Chondrocyte (in vitro differentiated cells): ENCODE measurements around the gene EVX1. TPM values are rescaled to one million over a fixed set of nuclear protein-coding genes. Genes with fewer than 3 reads are reported as not detected.

Experiments
- DNase-seq: peaks from one replicate; pipeline ENCODE4 v3.0.0; 2021; ENCODE audit warnings: mixed read lengths, low spot score
- H3K27ac Mint-ChIP-seq: one replicate; pipeline ENCODE4 v1.8.0; 2021; ENCODE audit warnings: mild to moderate bottlenecking, moderate library complexity, mixed read lengths; ENCODE audit not compliant: unreplicated experiment
- H3K27me3 Mint-ChIP-seq: 2 replicates; pipeline ENCODE4 v1.8.0; 2021; ENCODE audit warnings: low read depth, mixed read lengths
- H3K36me3 Mint-ChIP-seq: 2 replicates; pipeline ENCODE4 v1.8.0; 2021; ENCODE audit warnings: low read depth, mixed read lengths
- H3K4me1 Mint-ChIP-seq: 2 replicates; pipeline ENCODE4 v1.8.0; 2021; ENCODE audit warnings: low read depth, mild to moderate bottlenecking, mixed read lengths
- H3K4me3 Mint-ChIP-seq: one replicate; pipeline ENCODE4 v1.8.0; 2021; ENCODE audit warnings: mild to moderate bottlenecking, moderate library complexity, mixed read lengths; ENCODE audit not compliant: unreplicated experiment
- H3K9me3 Mint-ChIP-seq: 2 replicates; pipeline ENCODE4 v1.8.0; 2021; ENCODE audit warnings: low read depth, mixed read lengths
- total RNA-seq: library from RNA; stranded (reverse); gene quantifications from 3 replicates; pipeline ENCODE4 v1.2.1, GENCODE V29; 2021
- TF ChIP-seq, protein P1 (sequence below): fragments of 200-600 bp; sonication (generic); IDR thresholded peaks from 2 replicates; pipeline ENCODE4 v1.5.0; 2021; ENCODE audit warnings: antibody characterized with exemption, mild to moderate bottlenecking, moderate library complexity

The EVX1 gene
- total RNA-seq, 1 donor from 2014 or later = not detected

DNA sequence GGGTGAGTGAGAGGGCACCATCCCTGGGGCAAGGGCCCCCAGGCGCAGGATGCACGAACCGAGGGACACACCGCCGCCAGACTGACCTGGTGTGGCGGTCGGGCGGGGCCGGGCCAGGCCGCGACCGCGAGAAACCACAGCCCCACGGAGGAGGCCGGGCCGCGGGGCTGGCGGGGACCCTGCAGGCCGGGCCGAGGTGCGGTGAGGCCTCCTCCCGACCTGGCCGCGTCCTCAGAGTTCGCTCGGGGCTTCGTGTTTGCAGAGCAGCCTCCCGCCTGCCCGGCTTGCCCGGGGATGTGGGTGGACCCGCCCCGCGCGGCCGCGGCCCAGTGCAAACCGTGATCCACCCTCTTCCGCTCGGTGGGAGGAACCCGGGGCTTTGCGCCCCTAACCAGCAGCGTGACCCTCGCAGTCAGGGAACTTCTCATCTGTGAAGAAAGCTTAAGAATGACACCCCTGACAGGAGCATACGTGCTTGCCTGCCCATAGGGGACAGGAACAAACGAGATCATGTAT is 22.1 kb upstream of the EVX1 start:
- TF ChIP-seq, protein P1, sequence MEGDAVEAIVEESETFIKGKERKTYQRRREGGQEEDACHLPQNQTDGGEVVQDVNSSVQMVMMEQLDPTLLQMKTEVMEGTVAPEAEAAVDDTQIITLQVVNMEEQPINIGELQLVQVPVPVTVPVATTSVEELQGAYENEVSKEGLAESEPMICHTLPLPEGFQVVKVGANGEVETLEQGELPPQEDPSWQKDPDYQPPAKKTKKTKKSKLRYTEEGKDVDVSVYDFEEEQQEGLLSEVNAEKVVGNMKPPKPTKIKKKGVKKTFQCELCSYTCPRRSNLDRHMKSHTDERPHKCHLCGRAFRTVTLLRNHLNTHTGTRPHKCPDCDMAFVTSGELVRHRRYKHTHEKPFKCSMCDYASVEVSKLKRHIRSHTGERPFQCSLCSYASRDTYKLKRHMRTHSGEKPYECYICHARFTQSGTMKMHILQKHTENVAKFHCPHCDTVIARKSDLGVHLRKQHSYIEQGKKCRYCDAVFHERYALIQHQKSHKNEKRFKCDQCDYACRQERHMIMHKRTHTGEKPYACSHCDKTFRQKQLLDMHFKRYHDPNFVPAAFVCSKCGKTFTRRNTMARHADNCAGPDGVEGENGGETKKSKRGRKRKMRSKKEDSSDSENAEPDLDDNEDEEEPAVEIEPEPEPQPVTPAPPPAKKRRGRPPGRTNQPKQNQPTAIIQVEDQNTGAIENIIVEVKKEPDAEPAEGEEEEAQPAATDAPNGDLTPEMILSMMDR = no peak
- Mint-ChIP-seq H3K27me3 (peaks cover 69% of the 10 kb centered on the region), H3K9me3 (no peaks in the 10 kb centered on the region), H3K36me3 (no peaks in the 10 kb centered on the region), H3K4me3 (no peak overlapping the region), H3K4me1 (peaks cover 6% of the 10 kb centered on the region), H3K27ac (no peak overlapping the region)
- DNase-seq = no peak

- DNase-seq = no peak
- no peaks in the 10 kb centered on the region for H3K9me3 Mint-ChIP-seq
- no peak overlapping the region for H3K27ac Mint-ChIP-seq
- H3K36me3 Mint-ChIP-seq = no peaks in the 10 kb centered on the region
- H3K27me3 Mint-ChIP-seq = peaks cover 66% of the 10 kb centered on the region
- H3K4me1 Mint-ChIP-seq = peaks cover 6% of the 10 kb centered on the region
- TF ChIP-seq, protein P1 = no peak
- H3K4me3 Mint-ChIP-seq = no peak overlapping the region
Observed at GRCh38 chr7:27221201-27221797, 21.3 kb upstream of the EVX1 start.

DNA sequence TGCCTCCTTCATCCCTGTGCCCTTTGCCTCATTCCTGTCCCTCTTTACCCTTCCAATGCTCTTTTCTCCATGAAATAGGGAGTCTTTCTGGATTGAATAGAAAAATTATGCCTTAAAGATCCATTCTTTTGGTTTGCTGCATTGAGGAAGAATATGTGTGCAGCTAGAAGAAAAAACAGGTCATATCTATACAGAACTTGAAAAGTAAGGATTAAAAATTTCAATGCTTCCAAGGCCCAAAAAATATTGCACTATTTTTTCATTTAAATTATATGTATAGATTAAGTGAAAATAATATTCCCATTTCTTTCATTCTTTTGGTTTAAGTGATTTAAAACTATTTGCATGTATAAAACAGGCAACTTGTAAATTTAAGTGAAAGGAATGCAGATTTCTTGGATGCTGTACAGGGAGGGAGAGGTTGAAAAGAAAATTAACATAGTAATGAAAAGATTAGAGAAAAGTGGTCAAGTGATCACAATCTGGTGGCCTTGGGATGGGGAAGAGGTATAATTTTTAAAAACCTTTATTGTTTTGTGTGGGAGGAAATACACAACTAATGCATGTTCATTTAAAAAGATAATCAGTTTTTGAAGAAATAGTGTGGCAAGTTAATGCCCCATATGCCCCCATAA is 18.5 kb upstream of the EVX1 start:
- DNase-seq = no peak
- Mint-ChIP-seq H3K36me3 (no peaks in the 10 kb centered on the region), H3K4me3 (no peak overlapping the region), H3K27ac (no peak overlapping the region), H3K9me3 (no peaks in the 10 kb centered on the region), H3K4me1 (peaks cover 6% of the 10 kb centered on the region), H3K27me3 (peaks cover 66% of the 10 kb centered on the region)
- TF ChIP-seq, protein P1 = no peak

DNA sequence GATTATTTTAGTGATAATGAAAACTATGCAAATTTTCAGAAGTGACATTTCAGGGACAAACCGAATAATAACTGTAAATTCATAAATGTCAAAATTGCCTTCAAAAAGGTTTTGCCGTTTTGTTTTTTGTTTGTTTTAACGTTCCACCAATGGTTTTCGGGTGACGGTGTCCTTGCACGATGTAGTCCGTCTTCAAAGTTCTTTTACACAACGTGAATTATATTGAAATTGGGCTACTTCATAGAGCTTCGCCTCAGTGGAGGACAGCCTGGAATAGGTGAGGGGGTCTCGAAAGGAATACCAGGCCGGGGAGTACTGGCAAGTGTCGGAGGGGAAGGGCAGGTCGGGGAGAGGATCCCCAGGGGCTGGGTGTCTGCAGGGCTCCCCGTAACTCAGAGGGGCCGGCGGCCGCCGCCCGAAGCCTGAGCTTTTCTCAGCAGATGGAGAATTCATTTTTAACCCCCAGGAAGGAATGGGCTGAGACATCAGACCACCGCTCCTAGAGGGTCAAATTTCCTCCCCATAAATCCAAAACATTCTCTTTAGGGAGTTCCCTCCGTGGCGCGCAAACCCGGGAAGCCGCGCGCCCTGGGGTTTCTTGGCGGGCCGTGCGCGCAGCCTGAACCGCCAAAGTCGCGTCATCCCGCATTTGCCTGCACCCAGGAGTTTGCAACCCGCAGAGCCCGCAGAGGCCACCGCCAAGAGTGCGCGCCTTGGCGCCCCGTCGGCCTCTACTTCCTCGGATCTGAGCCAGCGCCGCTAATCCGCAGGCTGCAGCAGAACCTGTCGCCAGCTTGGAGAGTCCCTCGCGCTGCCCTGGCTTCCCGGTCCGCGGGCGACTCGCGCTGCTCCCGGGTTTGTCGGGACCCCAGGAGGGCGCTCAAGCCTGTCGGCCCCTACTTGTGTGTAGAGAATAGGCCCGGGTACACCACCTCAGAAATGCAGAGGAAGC is 17.3 kb upstream of the EVX1 start:
- no peak for DNase-seq
- Mint-ChIP-seq H3K27me3 (peaks cover 62% of the 10 kb centered on the region), H3K36me3 (no peaks in the 10 kb centered on the region), H3K9me3 (no peaks in the 10 kb centered on the region), H3K27ac (no peak overlapping the region), H3K4me3 (no peak overlapping the region), H3K4me1 (peaks cover 6% of the 10 kb centered on the region)
- TF ChIP-seq, protein P1 = no peak

- no peak overlapping the region for H3K4me3 Mint-ChIP-seq
- DNase-seq = no peak
- H3K4me1 Mint-ChIP-seq = peaks cover 6% of the 10 kb centered on the region
- H3K27ac Mint-ChIP-seq = no peak overlapping the region
- no peaks in the 10 kb centered on the region for H3K9me3 Mint-ChIP-seq
- TF ChIP-seq, protein P1 = no peak
- H3K36me3 Mint-ChIP-seq = peaks cover 1% of the 10 kb centered on the region
- peaks cover 46% of the 10 kb centered on the region for H3K27me3 Mint-ChIP-seq
Observed at GRCh38 chr7:27229448-27229847, 13.2 kb upstream of the EVX1 start.
